Measurements from ENCODE around the gene KRT16. TPM values are rescaled to one million over a fixed set of nuclear protein-coding genes. Genes with fewer than 3 reads are reported as not detected.

The KRT16 gene
- total RNA-seq, 1 donor from 2014 or later: not detected

DNA sequence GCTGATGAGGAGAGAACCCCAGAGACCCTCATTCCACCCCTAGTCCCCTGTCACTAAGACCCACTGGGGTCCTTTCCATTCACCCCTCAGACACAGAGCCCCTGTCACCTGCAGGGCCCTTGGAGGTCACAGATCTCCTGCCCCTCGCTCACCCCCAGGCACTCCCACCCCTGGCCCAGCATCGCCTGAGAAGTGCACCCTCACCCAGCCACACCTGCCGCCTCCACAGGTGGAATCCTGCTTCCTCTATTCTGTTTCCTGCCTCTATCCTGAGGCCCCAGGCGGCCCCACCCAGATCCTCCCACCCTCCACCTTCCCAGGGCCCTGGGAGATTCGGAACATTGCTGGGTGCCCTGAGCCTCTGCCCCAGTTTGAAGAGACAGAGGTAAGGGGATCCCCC lies 25.6 kb upstream of the KRT16 start:
- Mint-ChIP-seq H3K4me3 (ENCODE audit: unreplicated experiment) (no peak overlapping the region), H3K27ac (ENCODE audit: unreplicated experiment) (no peak overlapping the region), H3K9me3 (ENCODE audit: unreplicated experiment) (no peaks in the 10 kb centered on the region), H3K27me3 (ENCODE audit: unreplicated experiment) (peaks cover 4% of the 10 kb centered on the region), H3K36me3 (ENCODE audit: low read depth, unreplicated experiment) (no peaks in the 10 kb centered on the region), H3K4me1 (ENCODE audit: unreplicated experiment) (peaks cover 3% of the 10 kb centered on the region)
- DNase-seq (ENCODE audit: low spot score): no peak
- no peak for TF ChIP-seq CTCF (IDR thresholded peaks at IDR 0.05; ENCODE audit: unreplicated experiment)

DNA sequence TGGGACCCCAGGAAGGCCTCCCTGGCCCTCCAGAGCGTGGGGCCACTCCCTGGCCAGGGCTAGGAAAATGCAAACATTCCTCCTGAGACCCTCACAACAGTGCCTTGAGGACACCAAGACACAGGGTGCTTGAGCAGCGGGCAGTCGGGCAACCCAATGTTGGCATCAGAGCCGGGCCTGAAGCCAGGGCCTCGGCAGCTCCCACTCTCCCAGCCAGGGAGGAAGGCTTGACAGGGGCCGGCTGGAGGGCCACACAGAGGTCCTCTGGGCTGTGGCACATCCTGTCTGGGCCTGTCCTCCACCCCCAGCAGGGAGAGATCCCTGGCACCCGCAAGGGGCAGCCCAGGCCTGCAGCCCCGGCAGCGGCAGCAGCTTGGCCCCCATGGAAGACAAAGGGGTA lies 24.1 kb upstream of the KRT16 start:
- no peaks in the 10 kb centered on the region for H3K9me3 Mint-ChIP-seq (ENCODE audit: unreplicated experiment)
- no peak for TF ChIP-seq CTCF (IDR thresholded peaks at IDR 0.05; ENCODE audit: unreplicated experiment)
- H3K4me3 Mint-ChIP-seq (ENCODE audit: unreplicated experiment): no peak overlapping the region
- peaks cover 4% of the 10 kb centered on the region for H3K27me3 Mint-ChIP-seq (ENCODE audit: unreplicated experiment)
- H3K4me1 Mint-ChIP-seq (ENCODE audit: unreplicated experiment): peaks cover 3% of the 10 kb centered on the region
- no peaks in the 10 kb centered on the region for H3K36me3 Mint-ChIP-seq (ENCODE audit: low read depth, unreplicated experiment)
- no peak overlapping the region for H3K27ac Mint-ChIP-seq (ENCODE audit: unreplicated experiment)
- DNase-seq (ENCODE audit: low spot score): no peak

DNA sequence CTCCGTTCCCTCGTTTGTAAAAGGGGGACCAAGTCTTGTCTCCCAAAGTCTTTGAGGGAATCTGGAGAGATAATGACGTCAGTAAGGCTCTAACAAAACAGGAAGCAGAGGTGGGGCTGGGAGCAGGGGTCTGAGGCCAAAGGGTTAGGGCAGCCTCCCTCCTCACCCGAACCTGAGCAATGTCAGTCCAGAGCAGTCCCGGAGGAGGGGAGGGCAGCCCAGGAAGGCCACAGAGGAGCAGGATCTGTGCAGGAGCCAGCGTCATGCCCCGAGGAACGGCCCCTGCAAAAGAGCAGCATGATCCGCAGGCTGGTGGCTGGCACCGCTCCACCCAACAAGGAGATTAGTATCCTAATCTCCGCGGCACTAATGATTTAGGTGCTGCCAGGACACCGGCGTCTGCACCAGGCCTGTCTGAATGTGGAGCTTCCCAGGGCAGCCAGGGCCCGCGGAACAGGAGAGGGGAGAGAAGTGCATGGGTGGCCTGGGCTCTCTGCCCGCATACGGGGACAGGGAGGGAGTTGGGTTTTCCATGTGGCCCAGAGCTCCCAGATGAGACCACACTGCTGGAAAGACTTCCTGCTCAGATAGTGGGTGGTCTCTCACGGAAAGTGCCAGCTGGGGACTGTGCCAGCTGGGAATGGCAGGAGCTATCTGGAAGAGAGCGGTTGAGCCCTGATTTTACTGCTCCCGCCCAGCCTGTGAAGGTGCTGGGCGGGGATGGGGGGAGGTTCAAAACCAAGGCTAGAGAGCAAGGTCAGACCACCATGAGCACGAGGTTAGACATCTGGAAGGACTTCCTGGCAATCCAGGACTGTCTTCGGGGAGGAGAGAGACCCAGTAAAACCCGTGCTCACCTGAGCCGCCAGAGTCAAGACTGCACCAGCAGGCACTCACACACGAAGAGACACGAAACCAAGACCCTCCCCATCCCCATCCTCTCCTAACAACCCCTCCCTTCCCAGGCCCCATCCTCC lies 22.8 kb upstream of the KRT16 start:
- H3K27ac Mint-ChIP-seq (ENCODE audit: unreplicated experiment): no peak overlapping the region
- no peak for DNase-seq (ENCODE audit: low spot score)
- peaks cover 3% of the 10 kb centered on the region for H3K4me1 Mint-ChIP-seq (ENCODE audit: unreplicated experiment)
- no peak overlapping the region for H3K4me3 Mint-ChIP-seq (ENCODE audit: unreplicated experiment)
- no peaks in the 10 kb centered on the region for H3K9me3 Mint-ChIP-seq (ENCODE audit: unreplicated experiment)
- no peaks in the 10 kb centered on the region for H3K36me3 Mint-ChIP-seq (ENCODE audit: low read depth, unreplicated experiment)
- peaks cover 3% of the 10 kb centered on the region for H3K27me3 Mint-ChIP-seq (ENCODE audit: unreplicated experiment)
- TF ChIP-seq CTCF (IDR thresholded peaks at IDR 0.05; ENCODE audit: unreplicated experiment): no peak

GRCh38 chr17:41634639-41635038 lies 22.1 kb upstream of the KRT16 start:
- Mint-ChIP-seq H3K27me3 (ENCODE audit: unreplicated experiment) (peaks cover 3% of the 10 kb centered on the region), H3K27ac (ENCODE audit: unreplicated experiment) (no peak overlapping the region), H3K9me3 (ENCODE audit: unreplicated experiment) (no peaks in the 10 kb centered on the region), H3K4me1 (ENCODE audit: unreplicated experiment) (peaks cover 3% of the 10 kb centered on the region), H3K36me3 (ENCODE audit: low read depth, unreplicated experiment) (no peaks in the 10 kb centered on the region), H3K4me3 (ENCODE audit: unreplicated experiment) (no peak overlapping the region)
- no peak for DNase-seq (ENCODE audit: low spot score)
- TF ChIP-seq CTCF (IDR thresholded peaks at IDR 0.05; ENCODE audit: unreplicated experiment): no peak

GRCh38 chr17:41633556-41634199 lies 21.1 kb upstream of the KRT16 start:
- Mint-ChIP-seq H3K27me3 (ENCODE audit: unreplicated experiment) (peaks cover 3% of the 10 kb centered on the region), H3K27ac (ENCODE audit: unreplicated experiment) (no peak overlapping the region), H3K9me3 (ENCODE audit: unreplicated experiment) (no peaks in the 10 kb centered on the region), H3K4me3 (ENCODE audit: unreplicated experiment) (no peak overlapping the region), H3K36me3 (ENCODE audit: low read depth, unreplicated experiment) (no peaks in the 10 kb centered on the region), H3K4me1 (ENCODE audit: unreplicated experiment) (peaks cover 5% of the 10 kb centered on the region)
- no peak for DNase-seq (ENCODE audit: low spot score)
- TF ChIP-seq CTCF (IDR thresholded peaks at IDR 0.05; ENCODE audit: unreplicated experiment): no peak
